ENCODE measurements around the gene DUOX2. TPM values are rescaled to one million over a fixed set of nuclear protein-coding genes. Genes with fewer than 3 reads are reported as not detected.
A peak's percentile ranks its signal among the peaks of the same experiment; 100 is the strongest.

The DUOX2 gene
- total RNA-seq, 1 experiment from 2014 or later: 0.08 TPM

GRCh38 chr15:45133561-45133920 is 19.6 kb upstream of the DUOX2 start:
- BruUV-seq (replicated peaks): no TSS peak
- Histone ChIP-seq H3K27me3 (ENCODE audit: control insufficient read depth, insufficient read depth, low read length) (peaks cover 8% of the 10 kb centered on the region), H3K9me3 (ENCODE audit: control insufficient read depth, insufficient read depth, low read depth, low read length) (no peaks in the 10 kb centered on the region), H3K4me1 (ENCODE audit: control insufficient read depth, insufficient read depth, low read length) (no peaks in the 10 kb centered on the region), H3K27ac (ENCODE audit: low read length) (no peak overlapping the region), H3K4me3 (ENCODE audit: low read depth in 2 of 2, low read length in 2 of 2) (no peak overlapping the region), H3K36me3 (ENCODE audit: control insufficient read depth, insufficient read depth, low read length) (no peaks in the 10 kb centered on the region; the same call in 1 of the 2 replicates)
- no peak for DNase-seq (ENCODE audit: low read depth, low spot score)
- ATAC-seq: no peak
- POLR2A ChIA-PET: no interaction called here
- TF ChIP-seq SIN3A (IDR thresholded peaks at IDR 0.05; ENCODE audit: borderline replicate concordance, insufficient read depth, low read depth, low read length) (no peak), REST (IDR thresholded peaks at IDR 0.05; ENCODE audit: insufficient read depth in 1 of 2, low read depth in 2 of 2, low read length in 1 of 2) (no peak), POLR2AphosphoS5 (IDR thresholded peaks at IDR 0.05; ENCODE audit: low read depth, low read length) (no peak), TCF7L2 (IDR thresholded peaks at IDR 0.05; ENCODE audit: low read depth, low read length) (no peak), CTCF (IDR thresholded peaks at IDR 0.05) (no peak)
- intact Hi-C loops (cut with micrococcal nuclease; ENCODE audit: unreplicated experiment) (no loop called here), in situ Hi-C loops (cut with HindIII; ENCODE audit: low pct_unique_long_range_greater_than_20kb, low sequenced_read_pairs) (no loop called here)
- CTCF ChIA-PET: interaction anchor here (0.6 kb wide), 1 partner anchor 63 kb away, joined by 7 read pairs; no protein-coding TSS in a partner anchor

GRCh38 chr15:45132844-45133560 is 19.0 kb upstream of the DUOX2 start:
- Histone ChIP-seq H3K9me3 (ENCODE audit: control insufficient read depth, insufficient read depth, low read depth, low read length) (no peaks in the 10 kb centered on the region), H3K27ac (ENCODE audit: low read length) (no peak overlapping the region), H3K4me1 (ENCODE audit: control insufficient read depth, insufficient read depth, low read length) (no peaks in the 10 kb centered on the region), H3K27me3 (ENCODE audit: control insufficient read depth, insufficient read depth, low read length) (peaks cover 10% of the 10 kb centered on the region), H3K4me3 (ENCODE audit: low read depth in 2 of 2, low read length in 2 of 2) (no peak overlapping the region), H3K36me3 (ENCODE audit: control insufficient read depth, insufficient read depth, low read length) (no peaks in the 10 kb centered on the region; the same call in 1 of the 2 replicates)
- DNase-seq (ENCODE audit: low read depth, low spot score): no peak
- BruUV-seq (replicated peaks): no TSS peak
- POLR2A ChIA-PET: no interaction called here
- intact Hi-C loops (cut with micrococcal nuclease; ENCODE audit: unreplicated experiment): no loop called here
- ATAC-seq: 0 out of 2 replicates have a peak, but pooled peaks have one; percentile 10
- TF ChIP-seq POLR2AphosphoS5 (IDR thresholded peaks at IDR 0.05; ENCODE audit: low read depth, low read length) (no peak), REST (IDR thresholded peaks at IDR 0.05; ENCODE audit: insufficient read depth in 1 of 2, low read depth in 2 of 2, low read length in 1 of 2) (no peak), SIN3A (IDR thresholded peaks at IDR 0.05; ENCODE audit: borderline replicate concordance, insufficient read depth, low read depth, low read length) (no peak), TCF7L2 (IDR thresholded peaks at IDR 0.05; ENCODE audit: low read depth, low read length) (no peak)
- in situ Hi-C loops (cut with HindIII; ENCODE audit: low pct_unique_long_range_greater_than_20kb, low sequenced_read_pairs): no loop called here
- CTCF ChIA-PET: interaction anchor here (0.6 to 0.7 kb wide), 2 partner anchors 15 to 64 kb away, joined by 3 to 7 read pairs; no protein-coding TSS in a partner anchor

Data from Panc1 (cell line).